RWPE2 (cell line): ENCODE measurements around the gene BAD.

ENCODE experiments used
- ATAC-seq: fragments of 200-7000 bp; cut with Tn5 transposase; 3 replicates; pipeline ENCODE4 v1.9.1; 2021; ENCODE audit warnings: low read depth
- DNase-seq: peaks from one replicate; pipeline ENCODE4 v3.0.0-alpha.2; 2020; ENCODE audit warnings: low spot score
- H3K27ac ChIP-seq: fragments of 450-650 bp; 2 replicates; pipeline ENCODE4 v1.5.1; 2017; ENCODE audit warnings: mild to moderate bottlenecking; ENCODE audit not compliant: poor library complexity, severe bottlenecking
- H3K27me3 ChIP-seq: fragments of 250-450 bp; sonication (Bioruptor Pico); 2 replicates; pipeline ENCODE4 v1.5.1; 2021; ENCODE audit warnings: mild to moderate bottlenecking, moderate library complexity; ENCODE audit not compliant: insufficient read depth, poor library complexity, severe bottlenecking
- H3K36me3 ChIP-seq: fragments of 250-450 bp; sonication (Bioruptor Pico); 2 replicates; pipeline ENCODE4 v1.5.1; 2020; ENCODE audit warnings: low read depth, mild to moderate bottlenecking, moderate library complexity
- H3K4me1 ChIP-seq: fragments of 250-450 bp; sonication (Bioruptor Pico); 2 replicates; pipeline ENCODE4 v1.5.1; 2021; ENCODE audit warnings: mild to moderate bottlenecking, moderate library complexity; ENCODE audit not compliant: insufficient read depth, poor library complexity, severe bottlenecking
- H3K4me3 ChIP-seq: fragments of 250-450 bp; sonication (Bioruptor Pico); 2 replicates; pipeline ENCODE4 v1.5.1; 2021; ENCODE audit warnings: mild to moderate bottlenecking, moderate library complexity; ENCODE audit not compliant: severe bottlenecking
- H3K9me3 ChIP-seq: fragments of 250-450 bp; sonication (Bioruptor Pico); 2 replicates; pipeline ENCODE4 v1.5.1; 2021; ENCODE audit warnings: mild to moderate bottlenecking, moderate library complexity; ENCODE audit not compliant: severe bottlenecking
- TF ChIP-seq, protein P1 (sequence below): fragments of 450-650 bp; IDR thresholded peaks from one replicate; pipeline ENCODE4 v1.5.1; 2017; ENCODE audit warnings: mild to moderate bottlenecking, moderate library complexity; ENCODE audit not compliant: poor library complexity, severe bottlenecking

Gene BAD

DNA sequence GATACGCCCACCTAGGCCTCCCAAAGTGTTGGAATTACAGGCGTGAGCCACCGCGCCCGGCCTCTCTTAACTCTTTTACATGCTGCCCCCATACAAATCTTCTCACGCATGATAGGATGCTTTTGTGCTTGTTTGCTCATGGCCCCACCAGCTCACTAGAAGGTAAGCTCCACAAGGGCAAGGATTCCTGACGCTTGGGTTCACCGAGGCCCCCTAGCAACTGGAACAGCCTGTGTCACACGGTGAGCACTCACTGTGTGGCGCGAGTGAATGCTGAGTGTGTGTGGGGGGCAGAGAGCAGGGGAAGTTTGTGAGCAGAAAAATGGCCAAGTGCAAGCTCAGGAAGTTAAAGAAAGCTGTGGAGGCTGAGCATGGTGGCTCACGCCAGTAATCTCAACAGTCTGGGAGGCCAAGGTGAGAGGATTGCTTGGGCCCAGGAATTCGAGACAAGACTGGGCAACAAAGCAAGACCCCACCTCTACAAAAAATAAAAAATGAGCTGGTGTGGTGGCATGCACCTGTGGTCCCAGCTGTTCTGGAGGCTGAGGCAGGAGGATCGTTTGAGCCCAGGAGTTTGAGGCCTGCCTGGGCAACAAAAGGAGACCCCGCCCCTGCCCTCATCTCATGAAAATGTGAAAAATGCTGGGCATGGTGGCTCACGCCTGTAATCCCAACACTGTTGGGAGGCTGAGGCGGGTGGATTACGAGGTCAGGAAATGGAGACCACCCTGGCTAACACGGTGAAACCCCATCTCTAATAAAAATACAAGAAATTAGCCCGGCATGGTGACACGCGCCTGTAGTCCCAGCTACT lies 2.3 kb downstream of the BAD start:
- ATAC-seq = no peak

DNA sequence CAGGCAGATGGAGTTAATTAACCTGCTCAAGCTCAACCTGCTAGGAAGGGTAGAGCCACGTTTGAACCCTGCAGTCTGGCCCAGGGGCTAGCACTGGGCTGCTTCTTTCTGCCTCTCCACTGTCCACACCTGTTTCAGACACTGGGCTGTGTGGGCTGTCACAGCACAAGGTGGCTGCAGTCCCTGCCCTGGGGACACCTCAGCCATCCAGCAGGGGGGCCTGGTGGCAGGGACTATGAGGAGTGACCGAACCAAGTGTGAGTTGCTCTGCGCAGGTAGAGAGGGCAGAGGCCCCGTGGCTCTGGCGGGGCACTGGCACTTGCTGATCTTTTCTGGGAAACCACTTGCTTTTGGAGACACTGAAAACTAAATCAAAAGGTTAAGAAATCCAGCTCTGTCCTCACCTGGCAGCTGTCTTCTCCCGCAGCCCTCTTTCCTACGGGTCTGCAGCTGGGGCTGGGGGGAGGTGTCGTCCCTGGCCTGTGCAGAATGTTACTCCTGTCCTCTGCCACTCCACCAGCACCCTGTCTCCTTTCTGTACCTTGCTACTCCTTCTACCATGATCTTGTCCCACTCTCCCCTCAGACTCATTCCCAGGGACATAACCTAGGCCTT lies 5.8 kb downstream of the BAD start:
- Histone ChIP-seq H3K4me3 (no peak overlapping the region), H3K27ac (peak overlapping the region; percentile 8), H3K36me3 (peaks cover 46% of the 10 kb centered on the region), H3K4me1 (peaks cover 15% of the 10 kb centered on the region), H3K27me3 (no peaks in the 10 kb centered on the region), H3K9me3 (no peaks in the 10 kb centered on the region)
- DNase-seq (no peak), ATAC-seq (no peak)
- TF ChIP-seq, protein P1, sequence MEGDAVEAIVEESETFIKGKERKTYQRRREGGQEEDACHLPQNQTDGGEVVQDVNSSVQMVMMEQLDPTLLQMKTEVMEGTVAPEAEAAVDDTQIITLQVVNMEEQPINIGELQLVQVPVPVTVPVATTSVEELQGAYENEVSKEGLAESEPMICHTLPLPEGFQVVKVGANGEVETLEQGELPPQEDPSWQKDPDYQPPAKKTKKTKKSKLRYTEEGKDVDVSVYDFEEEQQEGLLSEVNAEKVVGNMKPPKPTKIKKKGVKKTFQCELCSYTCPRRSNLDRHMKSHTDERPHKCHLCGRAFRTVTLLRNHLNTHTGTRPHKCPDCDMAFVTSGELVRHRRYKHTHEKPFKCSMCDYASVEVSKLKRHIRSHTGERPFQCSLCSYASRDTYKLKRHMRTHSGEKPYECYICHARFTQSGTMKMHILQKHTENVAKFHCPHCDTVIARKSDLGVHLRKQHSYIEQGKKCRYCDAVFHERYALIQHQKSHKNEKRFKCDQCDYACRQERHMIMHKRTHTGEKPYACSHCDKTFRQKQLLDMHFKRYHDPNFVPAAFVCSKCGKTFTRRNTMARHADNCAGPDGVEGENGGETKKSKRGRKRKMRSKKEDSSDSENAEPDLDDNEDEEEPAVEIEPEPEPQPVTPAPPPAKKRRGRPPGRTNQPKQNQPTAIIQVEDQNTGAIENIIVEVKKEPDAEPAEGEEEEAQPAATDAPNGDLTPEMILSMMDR = no peak

More for the DNA sequence above, 2.3 kb downstream of the BAD start:
- Histone ChIP-seq H3K9me3 (no peaks in the 10 kb centered on the region), H3K27ac (no peak overlapping the region), H3K36me3 (peaks cover 36% of the 10 kb centered on the region), H3K4me3 (no peak overlapping the region), H3K4me1 (peaks cover 3% of the 10 kb centered on the region), H3K27me3 (no peaks in the 10 kb centered on the region)
- no peak for DNase-seq
- TF ChIP-seq, protein P1 = no peak

DNA sequence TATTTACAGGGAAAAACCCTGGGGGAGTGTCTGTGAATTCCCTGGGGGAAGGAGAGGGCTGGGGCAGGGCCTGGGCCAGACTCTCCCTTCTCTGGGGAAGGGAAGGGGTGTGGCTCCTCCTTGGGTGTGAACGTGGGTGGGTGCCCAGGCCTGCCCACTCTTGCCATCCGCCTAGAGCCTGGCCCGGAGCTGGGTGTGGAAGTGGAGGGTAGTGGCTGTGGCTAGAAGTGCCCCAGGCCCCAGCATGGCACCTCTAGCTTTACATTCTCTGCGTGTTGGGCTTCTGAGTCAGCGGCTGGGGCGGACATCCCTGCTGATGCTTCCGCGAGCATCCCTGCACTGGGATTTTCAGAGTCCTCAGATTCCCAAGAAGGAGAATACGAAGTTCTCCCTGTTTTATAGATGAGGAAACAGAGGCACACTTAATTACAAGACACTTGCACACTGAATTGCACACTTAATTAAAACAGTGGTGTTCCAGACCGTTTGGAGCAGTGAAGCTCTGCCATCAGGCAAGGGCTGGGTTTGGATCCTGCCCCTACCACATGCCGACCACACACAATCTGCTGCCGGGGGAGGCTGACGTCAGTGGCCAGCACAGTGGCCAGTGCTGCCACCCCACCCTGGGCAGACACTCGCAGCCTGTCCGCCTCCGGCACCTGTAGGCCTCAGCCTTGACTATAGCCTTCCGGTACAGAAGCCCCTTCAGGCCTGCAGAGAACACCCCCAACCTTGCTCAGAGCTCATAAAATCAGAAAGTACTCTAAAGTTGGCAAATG lies 7.6 kb downstream of the BAD start:
- DNase-seq (peak; percentile 97), ATAC-seq (peak; percentile 99)
- Histone ChIP-seq H3K4me1 (peaks cover 17% of the 10 kb centered on the region), H3K36me3 (peaks cover 33% of the 10 kb centered on the region), H3K9me3 (no peaks in the 10 kb centered on the region), H3K4me3 (no peak overlapping the region), H3K27ac (peak overlapping the region; percentile 86), H3K27me3 (no peaks in the 10 kb centered on the region)
- TF ChIP-seq, protein P1 = no peak

DNA sequence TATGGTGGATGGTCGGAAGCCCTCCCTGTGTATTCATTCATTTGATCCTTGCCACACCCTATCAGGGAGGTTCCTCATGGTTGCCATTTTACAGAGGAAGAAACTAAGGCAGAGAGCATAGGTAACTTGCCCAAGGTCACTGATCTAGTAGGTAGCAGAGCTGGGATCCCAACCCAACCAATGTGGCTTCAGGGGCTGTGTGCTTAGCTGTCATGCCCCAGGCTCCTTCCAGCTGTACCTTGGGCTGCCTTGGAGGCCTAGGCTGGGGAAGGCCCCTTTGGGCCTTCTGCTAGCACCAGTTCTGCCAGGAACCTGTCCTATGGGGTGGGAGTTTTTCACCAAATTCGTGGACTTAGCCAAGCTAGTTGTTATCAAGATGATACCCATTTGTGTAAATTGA lies 8.6 kb downstream of the BAD start:
- Histone ChIP-seq H3K36me3 (peaks cover 23% of the 10 kb centered on the region), H3K4me3 (no peak overlapping the region), H3K9me3 (no peaks in the 10 kb centered on the region), H3K27ac (peak overlapping the region; percentile 86), H3K27me3 (no peaks in the 10 kb centered on the region), H3K4me1 (peaks cover 18% of the 10 kb centered on the region)
- TF ChIP-seq, protein P1 = no peak
- DNase-seq (no peak), ATAC-seq (no peak)
